GM18870 (cell line): ENCODE data around the gene UBAP1L.
"Not testable (repeated sequence)": the region's sequence is repeated elsewhere in the genome, so short reads cannot be mapped to it uniquely, and the experiment has no call there.

Source experiments
- ATAC-seq: cut with Tn5 transposase; IDR thresholded peaks from one replicate; pipeline ENCODE4 v1.9.1; 2021; ENCODE audit warnings: moderate library complexity; ENCODE audit not compliant: unreplicated experiment

Gene UBAP1L

GRCh38 chr15:65048241-65048640 is 66.8 kb downstream of the UBAP1L start:
- no peak for ATAC-seq

DNA sequence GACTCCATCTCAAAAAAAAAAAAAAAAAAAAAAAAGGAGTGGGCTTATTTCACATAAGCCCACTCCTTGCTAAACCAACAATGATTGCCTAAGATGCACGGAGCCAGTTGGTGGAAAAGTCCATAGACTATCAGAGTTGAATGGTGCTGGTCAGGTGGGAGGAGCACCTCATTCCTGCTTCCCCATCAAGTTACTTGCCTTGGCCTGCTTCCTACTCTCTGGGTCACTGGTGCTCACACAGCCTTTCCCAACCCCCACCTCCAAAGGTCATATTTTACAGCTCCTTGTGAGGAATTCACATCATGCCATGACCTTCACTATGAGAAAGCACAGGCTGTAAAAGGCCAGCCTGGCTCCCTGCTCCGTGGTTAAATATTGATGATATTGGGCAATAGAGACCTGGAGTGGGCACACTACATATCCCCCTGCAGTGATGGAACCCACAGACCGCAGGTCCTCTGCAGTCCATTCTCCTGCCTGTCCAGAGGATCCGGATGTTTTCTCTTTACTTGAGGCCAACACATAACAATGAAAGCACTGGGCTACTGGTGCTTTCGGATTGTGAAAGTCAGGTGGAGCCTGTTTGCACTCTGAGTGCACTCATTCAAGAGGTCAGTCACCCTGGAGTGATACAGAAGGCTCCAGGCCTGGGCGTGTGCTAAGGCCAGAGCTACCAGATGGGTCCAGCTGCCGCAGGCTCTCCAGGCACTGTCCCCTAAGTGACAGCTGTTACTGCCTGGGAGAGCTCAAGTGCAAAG is 70.1 kb downstream of the UBAP1L start, which contains the start of gene SLC51B:
Gene SLC51B, plus strand, starts transcription at position 664 of the 758 bp plus-strand sequence. CDS start 4,618 bp downstream, outside the sequence.
- no peak for ATAC-seq

GRCh38 chr15:65044218-65044617 is 70.8 kb downstream of the UBAP1L start:
- not testable (repeated sequence) for ATAC-seq

DNA sequence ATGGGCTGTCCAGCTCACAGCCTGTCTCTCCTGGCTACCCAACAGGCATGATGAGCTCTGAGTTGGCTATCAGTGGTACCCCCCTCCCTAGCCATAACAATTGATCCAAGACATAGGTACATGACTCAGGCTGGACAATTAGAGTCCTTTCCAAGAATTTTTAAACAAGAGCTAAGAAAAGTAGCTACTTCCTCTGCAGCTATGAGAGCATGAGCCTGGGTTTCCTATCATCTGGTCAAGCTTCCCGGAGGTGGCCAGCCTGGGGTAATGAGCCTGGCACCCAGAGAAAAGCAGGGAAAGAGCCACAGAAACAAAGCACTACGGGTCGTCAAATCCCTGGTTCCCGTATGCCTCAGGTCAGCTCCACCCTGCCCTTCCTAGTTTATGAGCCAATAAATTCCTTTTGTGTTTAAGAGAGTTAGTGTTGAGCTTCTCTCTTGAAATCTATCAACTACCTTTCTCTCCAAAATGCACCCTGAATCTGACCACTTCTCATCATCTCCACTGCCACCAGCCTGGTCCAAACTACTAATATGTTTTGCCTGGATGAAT is 72.1 kb downstream of the UBAP1L start:
- no peak for ATAC-seq
